K562 (cell line): ENCODE data around the gene NLE1. TPM values are rescaled to one million over a fixed set of nuclear protein-coding genes. Genes with fewer than 3 reads are reported as not detected.

ENCODE experiments used
- E2F1 ChIP-seq: sonication (generic); formaldehyde crosslinking; IDR thresholded peaks from 2 replicates; pipeline ENCODE4 v1.8.1; 2023; ENCODE audit warnings: mild to moderate bottlenecking, missing genetic modification reagents, moderate library complexity
- ILK ChIP-seq: fragments of 450-650 bp; IDR thresholded peaks from 2 replicates; pipeline ENCODE4 v1.6.1; 2016; ENCODE audit warnings: missing genetic modification characterization, low read depth, mild to moderate bottlenecking, missing compliant biosample characterization, moderate library complexity, borderline replicate concordance
- NFE2L1 ChIP-seq: fragments of 450-650 bp; IDR thresholded peaks from 2 replicates; pipeline ENCODE4 v1.6.1; 2016; ENCODE audit warnings: missing genetic modification characterization, low read depth, mild to moderate bottlenecking, missing compliant biosample characterization, moderate library complexity, borderline replicate concordance
- ZBTB7A ChIP-seq: IDR thresholded peaks from 2 replicates; pipeline ENCODE4 v1.6.1; 2011; ENCODE audit warnings: low read depth, mild to moderate bottlenecking, low read length, moderate library complexity, borderline replicate concordance; ENCODE audit not compliant: control insufficient read depth
- ZNF512 ChIP-seq: IDR thresholded peaks from 2 replicates; pipeline ENCODE4 v1.6.1; 2016; ENCODE audit warnings: missing genetic modification characterization, missing compliant biosample characterization
- polyA plus RNA-seq, 8 experiments: library from polyadenylated mRNA; depleted of rRNA in 4 of 8; stranded (reverse) in 5 of 8; unstranded in 3 of 8; fragments of >200 nt; fragmentation: Nextera tagmentation in 2 of 8; fragmentation: Illumina TruSeq in 1 of 8; extraction: Ambion mirVana in 2 of 8; extraction: Trizol in 1 of 8; gene quantifications; 2 replicates each; pipeline versions ENCODE4 v1.2.1 to v1.2.3, GENCODE V29; 2011 to 2014; ENCODE audit warnings: inconsistent platforms in 1 of 8, missing spikeins in 1 of 8
- total RNA-seq, 7 experiments: library from RNA; depleted of rRNA in 6 of 7; stranded (reverse); fragments of >200 nt in 6 of 7; fragmentation: Illumina TruSeq in 2 of 7; extraction: Trizol in 2 of 7; gene quantifications; 2 replicates each; pipeline versions ENCODE4 v1.2.1 to v1.2.3, GENCODE V29; 2011 to 2021; ENCODE audit warnings: low replicate concordance in 1 of 7

The NLE1 gene
- total and polyA plus RNA-seq, 9 of the 15 experiments (the other 6 are each of a cell fraction or from before 2014, with no cell fraction given): 3.8 to 69.0 (median 29.4) TPM

GRCh38 chr17:35121315-35121714 lies 20.8 kb downstream of the NLE1 start, which contains the start of gene FNDC8 (continued):
- no peak for TF ChIP-seq ZBTB7A
- no peak for TF ChIP-seq ILK
- no peak for TF ChIP-seq NFE2L1 (tag)
- no peak for TF ChIP-seq ZNF512 (tag)
- no peak for TF ChIP-seq E2F1
